ENCODE data around the gene STK32B. TPM values are rescaled to one million over a fixed set of nuclear protein-coding genes. Genes with fewer than 3 reads are reported as not detected.
A peak's percentile ranks its signal among the peaks of the same experiment; 100 is the strongest.
"Not testable (repeated sequence)": the region's sequence is repeated elsewhere in the genome, so short reads cannot be mapped to it uniquely, and the experiment has no call there.

STK32B gene
- total RNA-seq: not detected in 2 replicates

DNA sequence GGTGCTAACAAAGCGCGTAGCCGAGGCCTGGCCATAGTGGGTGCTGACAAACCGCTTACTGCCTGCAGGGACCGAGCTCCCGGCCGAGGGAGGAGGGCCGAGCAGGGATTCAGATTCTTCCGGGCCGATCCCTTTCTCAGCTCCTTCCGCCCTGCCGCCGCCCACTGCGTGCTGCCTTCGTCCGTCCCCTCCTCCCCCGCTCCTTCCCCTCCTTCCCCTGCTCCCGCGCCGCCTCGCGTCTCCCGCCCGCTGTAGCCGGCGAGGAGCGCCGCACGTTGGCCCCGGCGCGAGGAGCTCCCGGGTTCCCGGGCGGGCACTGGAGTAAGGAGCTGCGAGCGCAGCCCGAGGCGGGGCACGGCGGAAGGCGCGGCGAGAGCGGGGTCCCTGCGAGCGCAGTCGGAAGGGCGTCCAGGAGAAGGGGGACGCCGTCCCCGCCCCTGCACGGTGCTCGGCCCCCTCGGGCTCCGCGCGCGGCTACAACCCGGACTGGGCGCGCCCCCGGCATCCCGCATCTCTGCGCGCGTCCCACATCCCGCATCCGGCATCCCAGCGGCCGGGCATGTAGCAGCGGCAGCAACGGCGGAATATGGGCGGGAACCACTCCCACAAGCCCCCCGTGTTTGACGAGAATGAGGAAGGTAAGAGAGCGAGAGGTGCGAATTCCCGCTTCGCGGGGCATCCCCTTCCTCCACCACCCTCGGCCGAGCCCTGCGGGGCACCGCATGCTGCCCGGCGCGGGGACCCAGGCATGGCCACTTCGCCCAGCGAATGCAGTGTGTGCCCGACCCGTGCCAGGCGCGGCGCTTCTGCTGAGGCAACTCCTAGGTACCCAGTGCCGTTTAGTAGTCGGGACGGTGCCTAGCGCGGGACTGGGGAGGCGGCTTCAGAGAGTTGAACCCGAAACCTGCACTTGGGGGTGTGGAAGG, at the start of gene STK32B:
TSS of gene STK32B (plus strand) at position 203 of the 926 bp plus-strand sequence.
- no peak within 1 kb of the TSS for H3K27ac Mint-ChIP-seq
- H3K36me3 Mint-ChIP-seq (ENCODE audit: low read depth): no peaks in the 10 kb centered on the region
- intact Hi-C loops (cut with micrococcal nuclease): loop anchor here (2.0 to 5.0 kb wide), 2 partner anchors 179 to 761 kb away; no protein-coding TSS in a partner anchor
- peak within 1 kb of the TSS; percentile 46 for H3K4me3 Mint-ChIP-seq
- H3K4me1 Mint-ChIP-seq (ENCODE audit: low read depth): peaks cover 9% of the 10 kb centered on the region
- peaks cover 35% of the 10 kb centered on the region for H3K27me3 Mint-ChIP-seq (ENCODE audit: insufficient read depth)
- no peak for DNase-seq (ENCODE audit: low spot score)
- H3K9me3 Mint-ChIP-seq: no peaks in the 10 kb centered on the region

DNA sequence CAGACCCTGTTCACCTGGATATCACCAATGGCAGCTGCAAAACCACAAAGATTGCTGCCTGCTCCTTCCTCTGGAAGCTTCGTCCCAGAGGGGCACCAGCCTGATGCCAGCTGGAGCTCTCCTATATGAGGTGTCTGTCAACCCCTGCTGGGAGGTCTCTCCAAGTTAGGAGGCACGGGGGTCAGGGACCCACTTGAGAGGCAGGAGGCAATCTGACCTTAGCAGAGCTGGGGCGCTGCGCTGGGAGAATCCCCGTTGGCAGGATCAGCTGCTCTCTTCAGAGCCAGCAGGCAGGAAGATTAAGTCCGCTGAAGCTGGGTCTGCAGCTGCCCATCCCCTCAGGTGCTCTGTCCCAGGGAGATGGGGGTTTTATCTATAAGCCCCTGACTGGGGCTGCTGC, 49.6 kb upstream of the STK32B start:
- H3K4me3 Mint-ChIP-seq; intact Hi-C loops (cut with micrococcal nuclease); H3K9me3 Mint-ChIP-seq; H3K36me3 Mint-ChIP-seq (ENCODE audit: low read depth); H3K4me1 Mint-ChIP-seq (ENCODE audit: low read depth); DNase-seq (ENCODE audit: low spot score); H3K27me3 Mint-ChIP-seq (ENCODE audit: insufficient read depth); H3K27ac Mint-ChIP-seq: not testable (repeated sequence)

GRCh38 chr4:5003372-5003857, 47.9 kb upstream of the STK32B start:
- intact Hi-C loops (cut with micrococcal nuclease): no loop called here
- no peak for DNase-seq (ENCODE audit: low spot score)
- Mint-ChIP-seq H3K4me1 (ENCODE audit: low read depth) (no peaks in the 10 kb centered on the region), H3K4me3 (no peak overlapping the region), H3K27ac (no peak overlapping the region), H3K27me3 (ENCODE audit: insufficient read depth) (peaks cover 4% of the 10 kb centered on the region), H3K9me3 (no peaks in the 10 kb centered on the region), H3K36me3 (ENCODE audit: low read depth) (no peaks in the 10 kb centered on the region)

DNA sequence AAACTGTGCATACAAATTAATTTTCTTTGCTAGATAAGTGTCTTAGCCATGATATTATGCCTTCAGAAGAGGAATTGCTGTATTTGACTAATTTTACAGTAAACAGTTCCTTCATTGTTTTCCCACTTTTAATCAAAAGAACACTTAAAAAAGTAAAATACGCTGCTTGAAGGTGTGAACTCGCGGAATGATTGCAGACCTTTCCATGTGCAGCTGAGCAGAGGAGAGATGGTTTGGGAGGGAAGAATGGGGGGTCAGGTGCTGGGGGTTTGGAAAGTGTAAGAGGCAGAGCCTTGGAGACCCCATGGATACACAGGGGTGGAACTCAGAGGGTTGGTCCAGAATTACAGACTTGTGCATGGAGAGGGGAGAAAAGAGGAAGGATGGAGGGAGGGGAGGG, 47.4 kb upstream of the STK32B start:
- DNase-seq (ENCODE audit: low spot score): no peak
- peaks cover 4% of the 10 kb centered on the region for H3K27me3 Mint-ChIP-seq (ENCODE audit: insufficient read depth)
- no peaks in the 10 kb centered on the region for H3K36me3 Mint-ChIP-seq (ENCODE audit: low read depth)
- H3K9me3 Mint-ChIP-seq: no peaks in the 10 kb centered on the region
- H3K4me1 Mint-ChIP-seq (ENCODE audit: low read depth): no peaks in the 10 kb centered on the region
- intact Hi-C loops (cut with micrococcal nuclease): no loop called here
- H3K27ac Mint-ChIP-seq: no peak overlapping the region
- H3K4me3 Mint-ChIP-seq: no peak overlapping the region

DNA sequence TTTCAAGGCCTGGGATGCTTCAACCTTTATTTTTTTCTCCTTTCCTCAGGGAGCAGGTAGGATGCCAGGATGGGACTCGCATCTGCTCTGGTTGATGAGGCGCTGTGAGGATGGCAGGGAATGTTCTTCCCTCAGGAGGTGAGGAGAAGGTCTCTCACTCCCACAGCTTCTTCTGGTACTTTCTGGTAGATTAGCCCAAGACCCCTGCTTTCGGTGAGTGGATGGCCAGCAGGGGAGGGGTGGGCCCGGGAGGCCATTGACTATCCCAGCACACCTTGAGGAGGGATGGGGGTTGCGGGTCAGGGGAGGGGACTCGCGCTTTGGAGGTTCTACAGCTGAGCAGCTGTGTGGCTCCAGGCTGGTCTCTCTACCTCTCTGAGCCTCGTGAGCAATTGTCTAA, 46.8 kb upstream of the STK32B start:
- no peaks in the 10 kb centered on the region for H3K4me1 Mint-ChIP-seq (ENCODE audit: low read depth)
- no peaks in the 10 kb centered on the region for H3K36me3 Mint-ChIP-seq (ENCODE audit: low read depth)
- H3K27ac Mint-ChIP-seq: no peak overlapping the region
- no peaks in the 10 kb centered on the region for H3K9me3 Mint-ChIP-seq
- DNase-seq (ENCODE audit: low spot score): no peak
- intact Hi-C loops (cut with micrococcal nuclease): no loop called here
- no peak overlapping the region for H3K4me3 Mint-ChIP-seq
- H3K27me3 Mint-ChIP-seq (ENCODE audit: insufficient read depth): peaks cover 4% of the 10 kb centered on the region

- H3K4me3 Mint-ChIP-seq; DNase-seq (ENCODE audit: low spot score); H3K27ac Mint-ChIP-seq; H3K4me1 Mint-ChIP-seq (ENCODE audit: low read depth); H3K36me3 Mint-ChIP-seq (ENCODE audit: low read depth); H3K27me3 Mint-ChIP-seq (ENCODE audit: insufficient read depth); H3K9me3 Mint-ChIP-seq; intact Hi-C loops (cut with micrococcal nuclease): not testable (repeated sequence)
These were observed 44.3 kb upstream of the STK32B start for GRCh38 chr4:5006932-5007331.

DNA sequence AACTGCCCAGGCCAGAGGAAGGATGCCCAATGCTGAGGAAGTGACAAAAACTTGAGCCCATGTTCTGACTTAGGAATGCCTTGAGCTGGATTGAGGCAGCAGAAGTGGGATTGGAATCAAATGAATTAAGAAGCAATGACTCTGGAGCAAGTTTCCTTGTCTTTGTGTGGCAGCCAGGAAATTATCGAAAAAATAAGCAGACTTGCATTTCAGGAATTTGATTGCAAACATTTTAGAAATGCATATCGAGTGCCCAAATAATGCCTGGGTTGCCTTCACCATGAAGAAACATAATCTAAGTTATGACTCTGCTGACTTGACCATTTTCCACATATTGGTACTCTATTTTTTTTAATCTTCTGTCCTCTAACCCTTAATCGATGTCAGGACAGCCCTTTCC, 41.5 kb upstream of the STK32B start:
- intact Hi-C loops (cut with micrococcal nuclease): no loop called here
- peaks cover 4% of the 10 kb centered on the region for H3K27me3 Mint-ChIP-seq (ENCODE audit: insufficient read depth)
- H3K9me3 Mint-ChIP-seq: no peaks in the 10 kb centered on the region

DNA sequence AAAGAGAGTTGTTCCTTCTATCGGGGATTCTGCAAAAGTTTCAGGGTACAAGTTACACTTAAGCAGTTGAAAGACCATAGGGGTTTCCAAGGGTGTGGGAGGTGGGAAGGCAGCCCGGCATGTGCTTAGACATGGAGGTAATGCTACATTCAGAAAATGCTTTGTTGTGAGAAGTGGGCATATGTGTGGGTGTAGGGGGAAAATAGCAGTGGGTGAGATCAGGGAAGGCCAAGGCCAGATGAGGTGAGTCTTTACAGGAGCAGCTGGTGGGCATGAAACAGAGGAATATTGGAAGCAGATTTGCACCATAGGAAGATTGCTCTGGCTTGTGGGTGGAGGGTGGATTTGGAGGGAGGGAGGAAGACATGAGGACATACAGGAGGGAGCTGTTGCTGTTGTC, 40.3 kb upstream of the STK32B start:
- peaks cover 4% of the 10 kb centered on the region for H3K27me3 Mint-ChIP-seq (ENCODE audit: insufficient read depth)
- no peak overlapping the region for H3K27ac Mint-ChIP-seq
- no peak for DNase-seq (ENCODE audit: low spot score)
- H3K4me1 Mint-ChIP-seq (ENCODE audit: low read depth): no peaks in the 10 kb centered on the region
- intact Hi-C loops (cut with micrococcal nuclease): no loop called here
- no peak overlapping the region for H3K4me3 Mint-ChIP-seq
- no peaks in the 10 kb centered on the region for H3K36me3 Mint-ChIP-seq (ENCODE audit: low read depth)
- H3K9me3 Mint-ChIP-seq: no peaks in the 10 kb centered on the region

More for the DNA sequence above, 41.5 kb upstream of the STK32B start:
- Mint-ChIP-seq H3K4me3 (no peak overlapping the region), H3K27ac (no peak overlapping the region), H3K4me1 (ENCODE audit: low read depth) (no peaks in the 10 kb centered on the region), H3K36me3 (ENCODE audit: low read depth) (no peaks in the 10 kb centered on the region)
- DNase-seq (ENCODE audit: low spot score): no peak

DNA sequence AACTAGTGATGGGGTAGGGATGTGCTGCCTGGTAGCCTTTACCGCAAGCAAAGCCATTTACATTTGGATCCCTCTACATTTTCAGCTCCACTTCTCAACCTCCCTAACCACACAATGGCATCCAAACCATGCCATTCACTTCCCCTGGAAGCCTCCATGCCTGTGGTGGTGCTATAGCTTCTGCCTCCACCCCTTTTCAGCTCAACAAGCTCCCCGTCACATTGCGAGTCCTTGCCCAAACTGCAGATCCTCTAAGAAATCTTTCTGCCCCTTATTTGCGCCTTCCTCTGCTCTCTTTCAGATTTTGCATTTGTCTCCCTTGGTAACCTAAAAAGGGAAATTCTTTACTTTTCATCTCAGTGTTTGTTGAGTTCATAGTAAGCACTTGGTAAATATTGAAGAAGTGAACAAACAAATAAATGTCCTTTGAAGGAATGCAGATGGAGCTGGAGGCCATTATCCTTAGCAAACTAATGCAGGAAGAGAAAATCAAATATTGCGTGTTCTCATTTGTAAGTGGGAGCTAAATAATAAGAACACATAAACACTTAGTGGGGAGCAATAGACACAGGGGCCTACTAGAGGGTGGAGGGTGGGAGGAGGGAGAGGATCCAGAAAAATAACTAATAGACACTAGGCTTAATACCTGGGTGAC, 38.9 kb upstream of the STK32B start:
- intact Hi-C loops (cut with micrococcal nuclease): no loop called here

DNA sequence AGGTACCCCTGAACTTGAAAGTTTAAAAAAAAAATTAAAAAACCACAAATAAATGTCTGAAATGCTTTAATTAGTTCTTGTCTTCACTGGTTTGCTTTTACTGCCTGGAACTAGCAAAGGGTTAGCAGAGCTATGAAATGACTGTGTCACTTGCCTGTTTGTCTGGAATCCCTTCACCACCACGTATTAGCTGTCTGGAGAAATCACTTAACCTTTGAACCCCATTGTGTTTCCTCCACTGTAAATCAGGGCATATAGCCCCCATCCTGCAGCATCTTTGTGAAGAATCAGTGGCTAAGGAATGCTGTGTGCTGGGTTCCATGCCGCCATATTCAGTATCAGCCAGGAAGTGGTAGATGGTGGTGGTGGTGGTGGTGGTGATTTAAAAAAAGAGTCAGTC, 38.3 kb upstream of the STK32B start:
- Mint-ChIP-seq H3K4me1 (ENCODE audit: low read depth) (no peaks in the 10 kb centered on the region), H3K36me3 (ENCODE audit: low read depth) (no peaks in the 10 kb centered on the region), H3K9me3 (no peaks in the 10 kb centered on the region), H3K4me3 (no peak overlapping the region), H3K27me3 (ENCODE audit: insufficient read depth) (peaks cover 13% of the 10 kb centered on the region), H3K27ac (no peak overlapping the region)
- no peak for DNase-seq (ENCODE audit: low spot score)
- intact Hi-C loops (cut with micrococcal nuclease): no loop called here

More for the DNA sequence above, 38.9 kb upstream of the STK32B start:
- no peaks in the 10 kb centered on the region for H3K9me3 Mint-ChIP-seq
- no peak overlapping the region for H3K27ac Mint-ChIP-seq
- peaks cover 10% of the 10 kb centered on the region for H3K27me3 Mint-ChIP-seq (ENCODE audit: insufficient read depth)
- no peaks in the 10 kb centered on the region for H3K4me1 Mint-ChIP-seq (ENCODE audit: low read depth)
- DNase-seq (ENCODE audit: low spot score): no peak
- no peaks in the 10 kb centered on the region for H3K36me3 Mint-ChIP-seq (ENCODE audit: low read depth)
- no peak overlapping the region for H3K4me3 Mint-ChIP-seq

DNA sequence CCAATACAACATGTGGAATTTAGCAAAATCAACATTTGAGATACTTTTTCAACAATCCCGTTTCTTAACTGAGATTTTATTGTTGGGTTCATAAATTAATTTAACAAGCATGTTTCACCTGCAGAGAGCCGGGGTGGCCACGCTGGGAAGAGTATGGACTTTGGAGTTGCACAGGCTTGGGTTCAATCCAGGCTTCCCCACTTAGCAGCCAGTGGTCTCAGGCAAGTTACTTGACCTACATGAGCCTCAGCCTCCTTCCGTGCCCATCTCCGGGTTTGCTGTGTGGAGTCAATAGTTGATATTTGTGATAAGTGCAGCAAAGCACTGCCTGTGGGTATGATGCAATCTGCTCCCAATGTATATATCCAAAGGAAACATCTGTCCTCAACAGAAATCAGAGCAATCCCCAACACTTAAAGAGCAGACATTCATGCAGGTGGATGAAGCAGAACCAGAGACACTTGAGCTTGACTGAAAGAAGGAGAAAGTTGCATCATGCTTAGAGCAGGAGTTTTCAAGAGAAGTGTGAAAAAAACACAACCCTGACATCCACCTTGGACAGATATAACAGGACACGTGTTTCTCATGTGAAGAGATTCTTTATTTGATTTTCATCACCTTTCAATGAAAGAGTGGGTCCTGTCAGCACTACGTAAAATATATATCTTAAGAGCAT, 37.1 kb upstream of the STK32B start:
- intact Hi-C loops (cut with micrococcal nuclease): no loop called here
- Mint-ChIP-seq H3K4me3 (no peak overlapping the region), H3K27ac (no peak overlapping the region), H3K4me1 (ENCODE audit: low read depth) (no peaks in the 10 kb centered on the region), H3K27me3 (ENCODE audit: insufficient read depth) (peaks cover 18% of the 10 kb centered on the region), H3K9me3 (no peaks in the 10 kb centered on the region), H3K36me3 (ENCODE audit: low read depth) (no peaks in the 10 kb centered on the region)
- DNase-seq (ENCODE audit: low spot score): no peak

GRCh38 chr4:5018096-5018495, 33.2 kb upstream of the STK32B start:
- Mint-ChIP-seq H3K27ac (no peak overlapping the region), H3K4me3 (no peak overlapping the region), H3K36me3 (ENCODE audit: low read depth) (no peaks in the 10 kb centered on the region), H3K27me3 (ENCODE audit: insufficient read depth) (peaks cover 17% of the 10 kb centered on the region), H3K4me1 (ENCODE audit: low read depth) (no peaks in the 10 kb centered on the region), H3K9me3 (no peaks in the 10 kb centered on the region)
- no peak for DNase-seq (ENCODE audit: low spot score)
- intact Hi-C loops (cut with micrococcal nuclease): no loop called here

- H3K4me1 Mint-ChIP-seq (ENCODE audit: low read depth): no peaks in the 10 kb centered on the region
- H3K27me3 Mint-ChIP-seq (ENCODE audit: insufficient read depth): peaks cover 17% of the 10 kb centered on the region
- no peak overlapping the region for H3K4me3 Mint-ChIP-seq
- no peaks in the 10 kb centered on the region for H3K9me3 Mint-ChIP-seq
- H3K27ac Mint-ChIP-seq: no peak overlapping the region
- H3K36me3 Mint-ChIP-seq (ENCODE audit: low read depth): no peaks in the 10 kb centered on the region
- DNase-seq (ENCODE audit: low spot score): no peak
- intact Hi-C loops (cut with micrococcal nuclease): no loop called here
These were observed 32.7 kb upstream of the STK32B start for GRCh38 chr4:5018603-5019002.
